HCT116 (cell line): ENCODE data around the gene ABHD12. TPM values are rescaled to one million over a fixed set of nuclear protein-coding genes. Genes with fewer than 3 reads are reported as not detected.

Source experiments
- ATAC-seq: fragments of 200-7000 bp; cut with Tn5 transposase; 2 replicates; pipeline ENCODE4 v1.9.1; 2020; ENCODE audit warnings: mild to moderate bottlenecking, moderate library complexity
- BruUV-seq: library from RNA; stranded (reverse); fragments of 400-500 nt; replicated peaks from 2 replicates; lab custom pipeline; 2021; lab: Mats Ljungman, UMichigan
- CTCF ChIA-PET: fragments of 300-600 bp; sonication (Branson Sonifier 250); formaldehyde crosslinking; loops from one replicate; lab custom pipeline; 2021; ENCODE audit warnings: antibody characterized with exemption; lab: Charles Lee
- POLR2A ChIA-PET: fragments of 300-600, 350-600 bp; sonication (Branson Sonifier 250); formaldehyde crosslinking; loops from one replicate; lab custom pipeline; 2021; ENCODE audit warnings: antibody characterized with exemption; lab: Charles Lee
- RAD21 ChIA-PET, 2 experiments: fragments of 300-600 bp; sonication (Branson Sonifier 250); formaldehyde crosslinking; loops; one replicate each; lab custom pipeline; 2023; ENCODE audit warnings: low total read pairs in 2 of 2; ENCODE audit not compliant: uncharacterized antibody in 2 of 2, unreplicated experiment in 2 of 2, low non-redundant PET in 1 of 2; lab: Charles Lee
- DNase-seq: peaks from one replicate; pipeline ENCODE4 v3.0.0-alpha.2; 2010; ENCODE audit warnings: low read depth, low spot score
- H2AFZ ChIP-seq: fragments of 200-600 bp; shearing (Covaris generic), sonication (generic); 2 replicates; pipeline ENCODE4 v1.6.1; 2017; ENCODE audit warnings: low read depth, mixed run types, mixed read lengths, antibody characterized with exemption, low read length; ENCODE audit not compliant: poor library complexity, severe bottlenecking
- H3K27ac ChIP-seq: 2 replicates; pipeline ENCODE4 v1.5.1; 2012; ENCODE audit warnings: low read depth, low read length
- H3K27me3 ChIP-seq: fragments of 200-600 bp; sonication (generic); 2 replicates; pipeline ENCODE4 v1.6.1; 2016; ENCODE audit warnings: mixed run types, low read length, mixed read lengths; ENCODE audit not compliant: insufficient read depth
- H3K36me3 ChIP-seq, 2 experiments: fragments of 200-500 bp in 1 of 2; fragments of 200-600 bp in 1 of 2; sonication (Bioruptor generic) in 1 of 2; sonication (generic) in 1 of 2; 2 replicates each; pipeline versions ENCODE4 v1.5.1 to v1.6.1; 2014 to 2016; ENCODE audit warnings: low read length in 2 of 2, inconsistent platforms in 1 of 2, mixed read lengths in 1 of 2, mixed run types in 1 of 2; ENCODE audit not compliant: insufficient read depth in 2 of 2, control insufficient read depth in 1 of 2
- H3K4me1 ChIP-seq, 2 experiments: fragments of 200-600 bp in 1 of 2; sonication (generic) in 1 of 2; 2 replicates each; pipeline versions ENCODE4 v1.5.1 to v1.6.1; 2012 to 2017; ENCODE audit warnings: low read length in 2 of 2, inconsistent platforms in 1 of 2, mild to moderate bottlenecking in 1 of 2, mixed read lengths in 1 of 2, mixed run types in 1 of 2, moderate library complexity in 1 of 2; ENCODE audit not compliant: insufficient read depth in 2 of 2, control insufficient read depth in 1 of 2
- H3K4me2 ChIP-seq: fragments of 200-600 bp; sonication (generic); 2 replicates; pipeline ENCODE4 v1.6.1; 2017; ENCODE audit warnings: mixed run types, low read length, mixed read lengths
- H3K4me3 ChIP-seq, 2 experiments: fragments of 200-600 bp in 1 of 2; sonication (generic) in 1 of 2; replicated peaks in 1 of 2; 2 replicates each; pipeline ENCODE4 v1.5.1; 2011 to 2016; ENCODE audit warnings: low read length in 2 of 2, control low read depth in 1 of 2, low read depth in 1 of 2, mild to moderate bottlenecking in 1 of 2, mixed read lengths in 1 of 2, mixed run types in 1 of 2
- H3K79me2 ChIP-seq: fragments of 200-600 bp; sonication (generic); 2 replicates; pipeline ENCODE4 v1.6.1; 2017; ENCODE audit warnings: mild to moderate bottlenecking, mixed run types, low read length, moderate library complexity, mixed read lengths; ENCODE audit not compliant: insufficient read depth
- H3K9ac ChIP-seq: fragments of 200-600 bp; sonication (generic); 2 replicates; pipeline ENCODE4 v1.6.1; 2016; ENCODE audit warnings: low read length, mixed read lengths
- H3K9me2 ChIP-seq: fragments of 200-600 bp; sonication (generic), shearing (Covaris generic); 2 replicates; pipeline ENCODE4 v1.6.1; 2017; ENCODE audit warnings: mixed run types, mild to moderate bottlenecking, moderate library complexity; ENCODE audit not compliant: insufficient read depth
- H3K9me3 ChIP-seq, 2 experiments: fragments of 200-500 bp in 1 of 2; fragments of 200-600 bp in 1 of 2; sonication (Bioruptor generic) in 1 of 2; sonication (generic) in 1 of 2; 2 replicates each; pipeline ENCODE4 v1.6.1; 2014 to 2017; ENCODE audit warnings: low read length in 2 of 2, mixed read lengths in 2 of 2, inconsistent platforms in 1 of 2, low read depth in 1 of 2, mild to moderate bottlenecking in 1 of 2, mixed run types in 1 of 2, moderate library complexity in 1 of 2; ENCODE audit not compliant: control insufficient read depth in 1 of 2, insufficient read depth in 1 of 2
- H4K20me1 ChIP-seq: fragments of 200-600 bp; sonication (generic), shearing (Covaris generic); 2 replicates; pipeline ENCODE4 v1.6.1; 2017; ENCODE audit warnings: mixed run types, mild to moderate bottlenecking, moderate library complexity; ENCODE audit not compliant: insufficient read depth
- CBX3 ChIP-seq: IDR thresholded peaks from 2 replicates; pipeline ENCODE4 v1.6.1; 2012; ENCODE audit warnings: low read depth
- CTCF ChIP-seq, 3 experiments: fragments of 200-600 bp in 1 of 3; sonication (generic) in 1 of 3; IDR thresholded peaks in 2 of 3; conservative IDR thresholded peaks in 1 of 3; 2 replicates each; pipeline ENCODE4 v1.5.1; 2012 to 2017; ENCODE audit warnings: low read depth in 2 of 3, low read length in 2 of 3, antibody characterized with exemption in 1 of 3, borderline replicate concordance in 1 of 3, control low read depth in 1 of 3, mild to moderate bottlenecking in 1 of 3, mixed read lengths in 1 of 3, mixed run types in 1 of 3, moderate library complexity in 1 of 3; ENCODE audit not compliant: insufficient read depth in 1 of 3
- EZH2 ChIP-seq: fragments of 200-600 bp; sonication (generic); IDR thresholded peaks from 2 replicates; pipeline ENCODE4 v1.6.1; 2017; ENCODE audit warnings: antibody characterized with exemption, mixed run types
- FOSL1 ChIP-seq: IDR thresholded peaks from 2 replicates; pipeline ENCODE4 v1.6.1; 2012; ENCODE audit warnings: low read depth
- JUND ChIP-seq: IDR thresholded peaks from 2 replicates; pipeline ENCODE4 v1.6.1; 2012
- MAX ChIP-seq: IDR thresholded peaks from 2 replicates; pipeline ENCODE4 v1.6.1; 2012
- POLR2A ChIP-seq: IDR thresholded peaks from 2 replicates; pipeline ENCODE4 v1.7.0; 2011; ENCODE audit warnings: borderline replicate concordance; ENCODE audit not compliant: insufficient read depth, insufficient read length; ENCODE audit errors: extremely low read depth
- RAD21 ChIP-seq: IDR thresholded peaks from 2 replicates; pipeline ENCODE4 v1.6.1; 2012; ENCODE audit warnings: low read depth, mild to moderate bottlenecking
- SIN3A ChIP-seq: IDR thresholded peaks from 2 replicates; pipeline ENCODE4 v1.6.1; 2012; ENCODE audit warnings: low read depth
- ZBTB33 ChIP-seq: IDR thresholded peaks from 2 replicates; pipeline ENCODE4 v1.6.1; 2011; ENCODE audit warnings: mild to moderate bottlenecking, low read length, moderate library complexity; ENCODE audit not compliant: insufficient replicate concordance; ENCODE audit errors: extremely low read depth
- ZFX ChIP-seq: fragments of 450-650 bp; IDR thresholded peaks from 2 replicates; pipeline ENCODE4 v1.6.1; 2017
- ZNF274 ChIP-seq: fragments of 200-500 bp; sonication (Bioruptor generic); IDR thresholded peaks from 2 replicates; pipeline ENCODE4 v1.6.1; 2014; ENCODE audit warnings: mild to moderate bottlenecking, low read depth, low read length, inconsistent platforms
- intact Hi-C: fragments of 100-400 bp; cut with micrococcal nuclease; formaldehyde crosslinking; loops from 2 replicates; pipeline ENCODE4 v1.10.0; 2022
- total RNA-seq: library from RNA; stranded (reverse); gene quantifications from one replicate; pipeline ENCODE4 v1.2.1, GENCODE V29; 2021; ENCODE audit not compliant: unreplicated experiment

Gene ABHD12
- total RNA-seq, 1 experiment from 2014 or later: 31.7 TPM

- no peaks in the 10 kb centered on the region for H3K27me3 ChIP-seq
- ChIA-PET RAD21 (no interaction called here), CTCF (no interaction called here), POLR2A (no interaction called here)
- no peak overlapping the region for H3K4me3 ChIP-seq
- no peaks in the 10 kb centered on the region for H4K20me1 ChIP-seq
- no peaks in the 10 kb centered on the region for H3K9me2 ChIP-seq
- peaks cover 11 to 16% of the 10 kb centered on the region in 2 experiments for H3K4me1 ChIP-seq
- H2AFZ ChIP-seq: no peak overlapping the region
- TF ChIP-seq JUND (no peak), FOSL1 (no peak), ZFX (no peak), ZBTB33 (no peak), MAX (no peak), CTCF (IDR thresholded peaks at IDR 0.05 in 2 of 3, conservative IDR thresholded peaks at IDR 0.05 in 1 of 3; ENCODE audit: borderline replicate concordance in 1 of 3, insufficient read depth in 1 of 3, low read depth in 2 of 3, low read length in 2 of 3) (no peak), SIN3A (no peak), CBX3 (no peak), EZH2 (no peak), POLR2A (no peak), RAD21 (no peak), ZNF274 (no peak)
- DNase-seq (no peak), ATAC-seq (no peak)
- no peak overlapping the region for H3K27ac ChIP-seq
- no peak overlapping the region for H3K9ac ChIP-seq
- no peaks in the 10 kb centered on the region for H3K9me3 ChIP-seq
- H3K79me2 ChIP-seq: no peaks in the 10 kb centered on the region
- intact Hi-C loops: no loop called here
- H3K36me3 ChIP-seq: no peaks in the 10 kb centered on the region; a peak in 1 of 4 replicates
- no peak overlapping the region for H3K4me2 ChIP-seq
- BruUV-seq: no TSS peak
These were observed 75.0 kb downstream of the ABHD12 start for GRCh38 chr20:25315418-25316210.
